ENCODE results near the gene ANKUB1.

ANKUB1 gene

GRCh38 chr3:149768704-149769103 lies 23.6 kb downstream of the ANKUB1 start:
- Histone ChIP-seq H3K9me3 (ENCODE audit: severe bottlenecking) (no peaks in the 10 kb centered on the region), H3K4me3 (ENCODE audit: low read depth, low read length) (no peak overlapping the region), H3K27ac (no peak overlapping the region), H3K27me3 (ENCODE audit: insufficient read depth, low read depth, severe bottlenecking) (no peaks in the 10 kb centered on the region), H3K36me3 (no peaks in the 10 kb centered on the region)
- no peak for DNase-seq
- TF ChIP-seq, protein P1, sequence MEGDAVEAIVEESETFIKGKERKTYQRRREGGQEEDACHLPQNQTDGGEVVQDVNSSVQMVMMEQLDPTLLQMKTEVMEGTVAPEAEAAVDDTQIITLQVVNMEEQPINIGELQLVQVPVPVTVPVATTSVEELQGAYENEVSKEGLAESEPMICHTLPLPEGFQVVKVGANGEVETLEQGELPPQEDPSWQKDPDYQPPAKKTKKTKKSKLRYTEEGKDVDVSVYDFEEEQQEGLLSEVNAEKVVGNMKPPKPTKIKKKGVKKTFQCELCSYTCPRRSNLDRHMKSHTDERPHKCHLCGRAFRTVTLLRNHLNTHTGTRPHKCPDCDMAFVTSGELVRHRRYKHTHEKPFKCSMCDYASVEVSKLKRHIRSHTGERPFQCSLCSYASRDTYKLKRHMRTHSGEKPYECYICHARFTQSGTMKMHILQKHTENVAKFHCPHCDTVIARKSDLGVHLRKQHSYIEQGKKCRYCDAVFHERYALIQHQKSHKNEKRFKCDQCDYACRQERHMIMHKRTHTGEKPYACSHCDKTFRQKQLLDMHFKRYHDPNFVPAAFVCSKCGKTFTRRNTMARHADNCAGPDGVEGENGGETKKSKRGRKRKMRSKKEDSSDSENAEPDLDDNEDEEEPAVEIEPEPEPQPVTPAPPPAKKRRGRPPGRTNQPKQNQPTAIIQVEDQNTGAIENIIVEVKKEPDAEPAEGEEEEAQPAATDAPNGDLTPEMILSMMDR (IDR thresholded peaks at IDR 0.05; ENCODE audit: low read depth, low read length): no peak

GRCh38 chr3:149767720-149768119 lies 24.6 kb downstream of the ANKUB1 start:
- no peaks in the 10 kb centered on the region for H3K36me3 ChIP-seq
- no peak overlapping the region for H3K4me3 ChIP-seq (ENCODE audit: low read depth, low read length)
- H3K27me3 ChIP-seq (ENCODE audit: insufficient read depth, low read depth, severe bottlenecking): no peaks in the 10 kb centered on the region
- no peaks in the 10 kb centered on the region for H3K9me3 ChIP-seq (ENCODE audit: severe bottlenecking)
- DNase-seq: no peak
- TF ChIP-seq, protein P1 (IDR thresholded peaks at IDR 0.05; ENCODE audit: low read depth, low read length): no peak
- no peak overlapping the region for H3K27ac ChIP-seq

- Histone ChIP-seq H3K36me3 (no peaks in the 10 kb centered on the region), H3K27ac (no peak overlapping the region), H3K4me3 (ENCODE audit: low read depth, low read length) (no peak overlapping the region), H3K9me3 (ENCODE audit: severe bottlenecking) (no peaks in the 10 kb centered on the region), H3K27me3 (ENCODE audit: insufficient read depth, low read depth, severe bottlenecking) (no peaks in the 10 kb centered on the region)
- no peak for DNase-seq
- TF ChIP-seq, protein P1 (IDR thresholded peaks at IDR 0.05; ENCODE audit: low read depth, low read length): no peak
These were observed 26.5 kb downstream of the ANKUB1 start for GRCh38 chr3:149765762-149766334.

DNA sequence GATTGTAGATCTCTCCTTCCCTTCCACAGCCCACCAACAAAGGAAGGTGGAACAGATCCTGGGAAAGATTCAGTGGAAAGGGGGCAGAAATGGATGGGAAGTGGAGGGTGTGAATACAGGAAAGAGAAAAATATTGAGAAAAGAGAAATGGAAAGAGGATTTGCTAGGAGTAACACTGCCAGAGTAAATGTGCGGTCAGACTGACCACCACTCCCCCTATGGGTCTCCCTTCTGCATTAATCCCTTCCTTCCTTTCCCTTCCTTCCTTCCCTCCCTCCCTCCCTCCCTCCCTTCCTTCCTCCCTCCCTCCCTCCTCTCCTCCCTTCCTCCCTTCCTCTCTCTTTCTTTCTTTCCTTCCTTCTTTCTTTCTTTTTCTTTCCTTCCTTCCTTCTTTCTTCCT lies 28.1 kb downstream of the ANKUB1 start:
- H3K4me3 ChIP-seq (ENCODE audit: low read depth, low read length): no peak overlapping the region
- no peaks in the 10 kb centered on the region for H3K9me3 ChIP-seq (ENCODE audit: severe bottlenecking)
- H3K27me3 ChIP-seq (ENCODE audit: insufficient read depth, low read depth, severe bottlenecking): no peaks in the 10 kb centered on the region
- no peak for DNase-seq
- TF ChIP-seq, protein P1 (IDR thresholded peaks at IDR 0.05; ENCODE audit: low read depth, low read length): no peak
- no peak overlapping the region for H3K27ac ChIP-seq
- H3K36me3 ChIP-seq: no peaks in the 10 kb centered on the region

DNA sequence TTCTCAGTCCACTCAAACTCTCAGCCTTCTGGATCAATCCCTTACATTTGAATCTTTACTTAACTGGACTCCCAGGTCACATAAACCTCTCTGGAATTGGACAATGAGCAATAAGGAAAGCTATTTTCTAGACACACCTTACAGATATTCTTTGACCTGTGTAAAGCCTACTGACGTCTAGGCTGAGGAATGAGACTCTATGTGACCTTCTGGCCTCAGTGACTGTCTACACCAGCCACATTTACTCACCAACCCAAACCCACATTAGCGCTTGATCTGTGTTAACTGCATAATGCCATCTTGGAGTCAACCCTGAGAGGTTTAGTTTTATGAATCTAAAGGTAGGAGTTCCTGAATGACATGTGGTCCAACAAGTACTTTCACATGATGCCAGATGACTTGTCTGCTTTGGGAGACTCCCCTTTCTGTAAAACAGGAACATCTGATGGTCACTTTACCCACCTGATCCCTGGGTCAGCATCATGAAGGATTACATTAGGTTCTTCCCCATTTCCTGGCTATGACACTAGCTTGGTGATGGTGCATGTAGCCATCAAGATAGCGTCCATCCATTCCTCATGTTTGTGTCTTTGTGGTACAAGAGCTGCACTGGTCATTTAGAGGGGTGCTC lies 28.7 kb downstream of the ANKUB1 start:
- H3K4me3 ChIP-seq (ENCODE audit: low read depth, low read length): no peak overlapping the region
- H3K9me3 ChIP-seq (ENCODE audit: severe bottlenecking): no peaks in the 10 kb centered on the region
- H3K27me3 ChIP-seq (ENCODE audit: insufficient read depth, low read depth, severe bottlenecking): no peaks in the 10 kb centered on the region
- TF ChIP-seq, protein P1 (IDR thresholded peaks at IDR 0.05; ENCODE audit: low read depth, low read length): no peak
- H3K36me3 ChIP-seq: no peaks in the 10 kb centered on the region
- DNase-seq: no peak
- no peak overlapping the region for H3K27ac ChIP-seq

- TF ChIP-seq, protein P1 (IDR thresholded peaks at IDR 0.05; ENCODE audit: low read depth, low read length): no peak
- DNase-seq: no peak
- Histone ChIP-seq H3K9me3 (ENCODE audit: severe bottlenecking) (no peaks in the 10 kb centered on the region), H3K36me3 (peaks cover 15% of the 10 kb centered on the region), H3K4me3 (ENCODE audit: low read depth, low read length) (no peak overlapping the region), H3K27ac (no peak overlapping the region), H3K27me3 (ENCODE audit: insufficient read depth, low read depth, severe bottlenecking) (no peaks in the 10 kb centered on the region)
These were observed 38.6 kb downstream of the ANKUB1 start for GRCh38 chr3:149753717-149754116.

Measured in WERI-Rb-1 (cell line).